GM23338 (cell line): ENCODE data around the gene C11orf21. TPM values are rescaled to one million over a fixed set of nuclear protein-coding genes. Genes with fewer than 3 reads are reported as not detected.

Source experiments
- ATAC-seq: fragments of 200-7000 bp; cut with Tn5 transposase; 3 replicates; pipeline ENCODE4 v1.9.1; 2020
- DNase-seq: peaks from one replicate; pipeline ENCODE4 v3.0.0-alpha.2; 2015; ENCODE audit warnings: low spot score
- H2AFZ ChIP-seq: fragments of 200-600 bp; sonication (generic); 2 replicates; pipeline ENCODE4 v1.8.0; 2016; ENCODE audit warnings: antibody characterized with exemption, mild to moderate bottlenecking, moderate library complexity
- H3F3A ChIP-seq: fragments of 200-600 bp; sonication (generic); replicated peaks from 2 replicates; pipeline ENCODE4 v1.8.0; 2017; ENCODE audit warnings: antibody characterized with exemption, mixed run types, low read depth
- H3K27ac ChIP-seq: fragments of 200-600 bp; sonication (generic); 2 replicates; pipeline ENCODE4 v1.6.1; 2016; ENCODE audit warnings: low read depth
- H3K27me3 ChIP-seq: fragments of 200-600 bp; sonication (generic); 2 replicates; pipeline ENCODE4 v1.8.0; 2016; ENCODE audit warnings: mild to moderate bottlenecking, mixed run types, moderate library complexity; ENCODE audit not compliant: insufficient read depth
- H3K36me3 ChIP-seq: fragments of 200-600 bp; sonication (generic); 2 replicates; pipeline ENCODE4 v1.8.0; 2016; ENCODE audit warnings: mild to moderate bottlenecking; ENCODE audit not compliant: insufficient read depth
- H3K4me1 ChIP-seq: fragments of 200-600 bp; sonication (generic); 2 replicates; pipeline ENCODE4 v1.8.0; 2016; ENCODE audit warnings: mild to moderate bottlenecking, moderate library complexity; ENCODE audit not compliant: insufficient read depth
- H3K4me2 ChIP-seq: fragments of 200-600 bp; sonication (generic); 2 replicates; pipeline ENCODE4 v1.7.1; 2017; ENCODE audit warnings: mixed run types
- H3K4me3 ChIP-seq: fragments of 200-600 bp; sonication (generic); 2 replicates; pipeline ENCODE4 v1.6.1; 2016; ENCODE audit warnings: mixed run types
- H3K79me2 ChIP-seq: fragments of 200-600 bp; sonication (generic); replicated peaks from 2 replicates; pipeline ENCODE4 v1.8.0; 2017; ENCODE audit warnings: mild to moderate bottlenecking; ENCODE audit not compliant: insufficient read depth
- H3K9me2 ChIP-seq: fragments of 200-600 bp; sonication (generic); 2 replicates; pipeline ENCODE4 v1.8.0; 2017; ENCODE audit not compliant: insufficient read depth
- H4K20me1 ChIP-seq: fragments of 200-600 bp; sonication (generic); replicated peaks from 2 replicates; pipeline ENCODE4 v1.8.0; 2017; ENCODE audit warnings: mild to moderate bottlenecking; ENCODE audit not compliant: insufficient read depth
- H3K27ac Mint-ChIP-seq: 2 replicates; pipeline ENCODE4 v1.8.0; 2020; ENCODE audit warnings: inconsistent platforms, mild to moderate bottlenecking, moderate library complexity, mixed read lengths
- H3K27me3 Mint-ChIP-seq: 3 replicates; pipeline ENCODE4 v1.8.0; 2022; ENCODE audit warnings: low read depth, mild to moderate bottlenecking, moderate library complexity, mixed read lengths, inconsistent platforms; ENCODE audit not compliant: insufficient read depth, poor library complexity
- H3K36me3 Mint-ChIP-seq: 3 replicates; pipeline ENCODE4 v1.8.0; 2021; ENCODE audit warnings: low read depth, mild to moderate bottlenecking, inconsistent platforms, moderate library complexity, mixed read lengths
- H3K4me1 Mint-ChIP-seq: 3 replicates; pipeline ENCODE4 v1.8.0; 2020; ENCODE audit warnings: mild to moderate bottlenecking, inconsistent platforms, mixed read lengths
- H3K4me3 Mint-ChIP-seq: 3 replicates; pipeline ENCODE4 v1.8.0; 2021; ENCODE audit warnings: moderate library complexity, mild to moderate bottlenecking, inconsistent platforms, mixed read lengths
- H3K9me3 Mint-ChIP-seq: 3 replicates; pipeline ENCODE4 v1.8.0; 2020; ENCODE audit warnings: moderate library complexity, mild to moderate bottlenecking, inconsistent platforms, mixed read lengths
- CREB1 ChIP-seq: fragments of 250-450 bp; sonication (Bioruptor Pico); IDR thresholded peaks from 2 replicates; pipeline ENCODE4 v1.5.0; 2020; ENCODE audit warnings: low read depth, mild to moderate bottlenecking, moderate library complexity
- EZH2 ChIP-seq: fragments of 200-600 bp; sonication (generic); IDR thresholded peaks from one replicate; pipeline ENCODE4 v1.8.0; 2017; ENCODE audit warnings: antibody characterized with exemption, mild to moderate bottlenecking, low read depth; ENCODE audit not compliant: unreplicated experiment
- EZH2phosphoT487 ChIP-seq: fragments of 200-600 bp; sonication (generic); IDR thresholded peaks from one replicate; pipeline ENCODE4 v1.8.1; 2018; ENCODE audit warnings: antibody characterized with exemption; ENCODE audit not compliant: unreplicated experiment
- JUNB ChIP-seq: IDR thresholded peaks from one replicate; pipeline ENCODE4 v1.6.1; 2016; ENCODE audit warnings: antibody characterized with exemption; ENCODE audit not compliant: unreplicated experiment
- POLR2AphosphoS5 ChIP-seq: IDR thresholded peaks from 2 replicates; pipeline ENCODE4 v1.6.1; 2016; ENCODE audit warnings: antibody characterized with exemption, low read depth
- STAT1 ChIP-seq: IDR thresholded peaks from one replicate; pipeline ENCODE4 v1.6.1; 2016; ENCODE audit warnings: antibody characterized with exemption; ENCODE audit not compliant: unreplicated experiment
- ZNF331 ChIP-seq: fragments of 250-450 bp; sonication (Bioruptor Pico); IDR thresholded peaks from 2 replicates; pipeline ENCODE4 v1.5.0; 2020; ENCODE audit warnings: low read depth, mild to moderate bottlenecking, moderate library complexity
- polyA plus RNA-seq: library from polyadenylated mRNA; unstranded; fragments of >200 nt; fragmentation: Nextera tagmentation; extraction: Ambion mirVana; gene quantifications from 2 replicates; pipeline ENCODE4 v1.2.1, GENCODE V29; 2016
- total RNA-seq: library from RNA; depleted of rRNA; stranded (reverse); fragments of >200 nt; shearing (Covaris generic); gene quantifications from 2 replicates; pipeline ENCODE4 v1.2.3, GENCODE V29; 2014
- TF ChIP-seq, protein P1 (sequence below), 2 experiments: fragments of 200-600 bp in 1 of 2; sonication (generic) in 1 of 2; conservative IDR thresholded peaks; 2 replicates each; pipeline versions ENCODE4 v1.5.1 to v1.6.1; 2016 to 2017; ENCODE audit warnings: antibody characterized with exemption in 2 of 2, low read depth in 2 of 2, mild to moderate bottlenecking in 2 of 2, moderate library complexity in 1 of 2
- TF ChIP-seq, protein P2 (sequence below): IDR thresholded peaks from 2 replicates; pipeline ENCODE4 v1.6.1; 2016; ENCODE audit warnings: antibody characterized with exemption
- TF ChIP-seq, protein P3 (sequence below): fragments of 250-450 bp; sonication (Bioruptor Pico); IDR thresholded peaks from 2 replicates; pipeline ENCODE4 v1.5.0; 2020; ENCODE audit warnings: mild to moderate bottlenecking, moderate library complexity

The C11orf21 gene
- total and polyA plus RNA-seq, 2 experiments from 2014 or later = not detected

DNA sequence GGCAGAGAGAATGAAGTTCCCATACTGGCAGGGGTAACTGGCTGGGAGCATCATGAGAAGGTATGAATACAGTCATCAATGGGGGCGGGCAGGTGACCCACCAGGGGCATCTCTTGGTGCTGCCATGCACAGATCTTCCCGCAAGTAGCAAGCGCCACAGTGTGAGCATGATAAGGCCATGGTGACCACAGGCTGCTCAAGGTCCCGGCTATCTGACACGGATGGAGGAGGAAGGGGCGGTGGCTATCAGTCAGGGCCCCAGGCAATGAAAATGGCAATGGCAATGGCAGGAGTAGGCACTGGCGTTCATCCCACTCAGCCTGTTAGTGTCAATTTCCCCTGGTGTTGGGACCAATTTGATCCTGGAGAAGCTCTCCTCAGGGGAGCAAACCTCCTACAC, 53.0 kb downstream of the C11orf21 start:
- Histone ChIP-seq H3F3A (no peaks in the 10 kb centered on the region), H2AFZ (no peak overlapping the region), H3K27me3 (peaks cover 3% of the 10 kb centered on the region; the same call in 1 of the 2 replicates), H3K4me1 (no peaks in the 10 kb centered on the region), H3K9me2 (no peaks in the 10 kb centered on the region), H4K20me1 (no peaks in the 10 kb centered on the region), H3K36me3 (no peaks in the 10 kb centered on the region), H3K4me3 (no peak overlapping the region), H3K27ac (no peak overlapping the region), H3K79me2 (no peaks in the 10 kb centered on the region), H3K4me2 (no peak overlapping the region)
- H3K36me3 Mint-ChIP-seq = no peaks in the 10 kb centered on the region
- no peaks in the 10 kb centered on the region for H3K9me3 Mint-ChIP-seq
- DNase-seq (no peak), ATAC-seq (no peak)
- peaks cover 19% of the 10 kb centered on the region for H3K27me3 Mint-ChIP-seq
- TF ChIP-seq, protein P1, sequence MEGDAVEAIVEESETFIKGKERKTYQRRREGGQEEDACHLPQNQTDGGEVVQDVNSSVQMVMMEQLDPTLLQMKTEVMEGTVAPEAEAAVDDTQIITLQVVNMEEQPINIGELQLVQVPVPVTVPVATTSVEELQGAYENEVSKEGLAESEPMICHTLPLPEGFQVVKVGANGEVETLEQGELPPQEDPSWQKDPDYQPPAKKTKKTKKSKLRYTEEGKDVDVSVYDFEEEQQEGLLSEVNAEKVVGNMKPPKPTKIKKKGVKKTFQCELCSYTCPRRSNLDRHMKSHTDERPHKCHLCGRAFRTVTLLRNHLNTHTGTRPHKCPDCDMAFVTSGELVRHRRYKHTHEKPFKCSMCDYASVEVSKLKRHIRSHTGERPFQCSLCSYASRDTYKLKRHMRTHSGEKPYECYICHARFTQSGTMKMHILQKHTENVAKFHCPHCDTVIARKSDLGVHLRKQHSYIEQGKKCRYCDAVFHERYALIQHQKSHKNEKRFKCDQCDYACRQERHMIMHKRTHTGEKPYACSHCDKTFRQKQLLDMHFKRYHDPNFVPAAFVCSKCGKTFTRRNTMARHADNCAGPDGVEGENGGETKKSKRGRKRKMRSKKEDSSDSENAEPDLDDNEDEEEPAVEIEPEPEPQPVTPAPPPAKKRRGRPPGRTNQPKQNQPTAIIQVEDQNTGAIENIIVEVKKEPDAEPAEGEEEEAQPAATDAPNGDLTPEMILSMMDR (conservative IDR thresholded peaks at IDR 0.05; ENCODE audit: low read depth in 2 of 2) = no peak
- TF ChIP-seq STAT1 (no peak), JUNB (no peak), ZNF331 (CRISPR knock-in tag) (no peak), EZH2 (no peak), EZH2phosphoT487 (no peak), POLR2AphosphoS5 (no peak), CREB1 (CRISPR knock-in tag) (no peak)
- TF ChIP-seq, protein P2, sequence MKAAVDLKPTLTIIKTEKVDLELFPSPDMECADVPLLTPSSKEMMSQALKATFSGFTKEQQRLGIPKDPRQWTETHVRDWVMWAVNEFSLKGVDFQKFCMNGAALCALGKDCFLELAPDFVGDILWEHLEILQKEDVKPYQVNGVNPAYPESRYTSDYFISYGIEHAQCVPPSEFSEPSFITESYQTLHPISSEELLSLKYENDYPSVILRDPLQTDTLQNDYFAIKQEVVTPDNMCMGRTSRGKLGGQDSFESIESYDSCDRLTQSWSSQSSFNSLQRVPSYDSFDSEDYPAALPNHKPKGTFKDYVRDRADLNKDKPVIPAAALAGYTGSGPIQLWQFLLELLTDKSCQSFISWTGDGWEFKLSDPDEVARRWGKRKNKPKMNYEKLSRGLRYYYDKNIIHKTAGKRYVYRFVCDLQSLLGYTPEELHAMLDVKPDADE = no peak
- TF ChIP-seq, protein P3, sequence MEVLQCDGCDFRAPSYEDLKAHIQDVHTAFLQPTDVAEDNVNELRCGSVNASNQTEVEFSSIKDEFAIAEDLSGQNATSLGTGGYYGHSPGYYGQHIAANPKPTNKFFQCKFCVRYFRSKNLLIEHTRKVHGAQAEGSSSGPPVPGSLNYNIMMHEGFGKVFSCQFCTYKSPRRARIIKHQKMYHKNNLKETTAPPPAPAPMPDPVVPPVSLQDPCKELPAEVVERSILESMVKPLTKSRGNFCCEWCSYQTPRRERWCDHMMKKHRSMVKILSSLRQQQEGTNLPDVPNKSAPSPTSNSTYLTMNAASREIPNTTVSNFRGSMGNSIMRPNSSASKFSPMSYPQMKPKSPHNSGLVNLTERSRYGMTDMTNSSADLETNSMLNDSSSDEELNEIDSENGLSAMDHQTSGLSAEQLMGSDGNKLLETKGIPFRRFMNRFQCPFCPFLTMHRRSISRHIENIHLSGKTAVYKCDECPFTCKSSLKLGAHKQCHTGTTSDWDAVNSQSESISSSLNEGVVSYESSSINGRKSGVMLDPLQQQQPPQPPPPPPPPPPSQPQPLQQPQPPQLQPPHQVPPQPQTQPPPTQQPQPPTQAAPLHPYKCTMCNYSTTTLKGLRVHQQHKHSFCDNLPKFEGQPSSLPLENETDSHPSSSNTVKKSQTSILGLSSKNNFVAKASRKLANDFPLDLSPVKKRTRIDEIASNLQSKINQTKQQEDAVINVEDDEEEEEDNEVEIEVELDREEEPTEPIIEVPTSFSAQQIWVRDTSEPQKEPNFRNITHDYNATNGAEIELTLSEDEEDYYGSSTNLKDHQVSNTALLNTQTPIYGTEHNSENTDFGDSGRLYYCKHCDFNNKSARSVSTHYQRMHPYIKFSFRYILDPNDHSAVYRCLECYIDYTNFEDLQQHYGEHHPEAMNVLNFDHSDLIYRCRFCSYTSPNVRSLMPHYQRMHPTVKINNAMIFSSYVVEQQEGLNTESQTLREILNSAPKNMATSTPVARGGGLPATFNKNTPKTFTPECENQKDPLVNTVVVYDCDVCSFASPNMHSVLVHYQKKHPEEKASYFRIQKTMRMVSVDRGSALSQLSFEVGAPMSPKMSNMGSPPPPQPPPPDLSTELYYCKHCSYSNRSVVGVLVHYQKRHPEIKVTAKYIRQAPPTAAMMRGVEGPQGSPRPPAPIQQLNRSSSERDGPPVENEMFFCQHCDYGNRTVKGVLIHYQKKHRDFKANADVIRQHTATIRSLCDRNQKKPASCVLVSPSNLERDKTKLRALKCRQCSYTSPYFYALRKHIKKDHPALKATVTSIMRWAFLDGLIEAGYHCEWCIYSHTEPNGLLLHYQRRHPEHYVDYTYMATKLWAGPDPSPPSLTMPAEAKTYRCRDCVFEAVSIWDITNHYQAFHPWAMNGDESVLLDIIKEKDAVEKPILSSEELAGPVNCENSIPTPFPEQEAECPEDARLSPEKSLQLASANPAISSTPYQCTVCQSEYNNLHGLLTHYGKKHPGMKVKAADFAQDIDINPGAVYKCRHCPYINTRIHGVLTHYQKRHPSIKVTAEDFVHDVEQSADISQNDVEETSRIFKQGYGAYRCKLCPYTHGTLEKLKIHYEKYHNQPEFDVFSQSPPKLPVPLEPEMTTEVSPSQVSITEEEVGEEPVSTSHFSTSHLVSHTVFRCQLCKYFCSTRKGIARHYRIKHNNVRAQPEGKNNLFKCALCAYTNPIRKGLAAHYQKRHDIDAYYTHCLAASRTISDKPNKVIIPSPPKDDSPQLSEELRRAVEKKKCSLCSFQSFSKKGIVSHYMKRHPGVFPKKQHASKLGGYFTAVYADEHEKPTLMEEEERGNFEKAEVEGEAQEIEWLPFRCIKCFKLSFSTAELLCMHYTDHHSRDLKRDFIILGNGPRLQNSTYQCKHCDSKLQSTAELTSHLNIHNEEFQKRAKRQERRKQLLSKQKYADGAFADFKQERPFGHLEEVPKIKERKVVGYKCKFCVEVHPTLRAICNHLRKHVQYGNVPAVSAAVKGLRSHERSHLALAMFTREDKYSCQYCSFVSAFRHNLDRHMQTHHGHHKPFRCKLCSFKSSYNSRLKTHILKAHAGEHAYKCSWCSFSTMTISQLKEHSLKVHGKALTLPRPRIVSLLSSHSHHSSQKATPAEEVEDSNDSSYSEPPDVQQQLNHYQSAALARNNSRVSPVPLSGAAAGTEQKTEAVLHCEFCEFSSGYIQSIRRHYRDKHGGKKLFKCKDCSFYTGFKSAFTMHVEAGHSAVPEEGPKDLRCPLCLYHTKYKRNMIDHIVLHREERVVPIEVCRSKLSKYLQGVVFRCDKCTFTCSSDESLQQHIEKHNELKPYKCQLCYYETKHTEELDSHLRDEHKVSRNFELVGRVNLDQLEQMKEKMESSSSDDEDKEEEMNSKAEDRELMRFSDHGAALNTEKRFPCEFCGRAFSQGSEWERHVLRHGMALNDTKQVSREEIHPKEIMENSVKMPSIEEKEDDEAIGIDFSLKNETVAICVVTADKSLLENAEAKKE (CRISPR knock-in tag) = no peak
- H3K4me1 Mint-ChIP-seq = no peaks in the 10 kb centered on the region
- H3K27ac Mint-ChIP-seq = no peak overlapping the region
- no peak overlapping the region for H3K4me3 Mint-ChIP-seq
